ENCODE data around the gene ACLY. TPM values are rescaled to one million over a fixed set of nuclear protein-coding genes. Genes with fewer than 3 reads are reported as not detected.

Gene ACLY
- total and polyA plus RNA-seq, 2 donors (not counting 1 experiment from before 2014, with no cell fraction given), result 40.2 to 91.5 TPM

- H3K4me3 ChIP-seq (ENCODE audit: control extremely low read depth in 1 of 5, extremely low read depth in 1 of 5, insufficient read depth in 1 of 5, low read depth in 2 of 5, low read length in 4 of 5), result no peak overlapping the region
- CTCF ChIA-PET, result interaction anchor here (0.6 kb wide), 1 partner anchor 252 kb away, joined by 3 read pairs; no protein-coding TSS in a partner anchor
- Mint-ChIP-seq H3K27me3 (no peaks in the 10 kb centered on the region), H3K4me3 (peak overlapping the region; percentile 96), H3K27ac (no peak overlapping the region), H3K4me1 (peaks cover 30% of the 10 kb centered on the region), H3K9me3 (ENCODE audit: insufficient read depth) (no peaks in the 10 kb centered on the region)
- H3K27ac ChIP-seq (ENCODE audit: low read length in 2 of 2), result no peak overlapping the region
- H3K4me1 ChIP-seq (ENCODE audit: control insufficient read depth in 2 of 2, insufficient read depth in 2 of 2, low read length in 2 of 2), result peaks cover 10 to 32% of the 10 kb centered on the region in 2 donors
- no peaks in the 10 kb centered on the region for H3K27me3 ChIP-seq (replicated peaks in 1 of 4; ENCODE audit: control extremely low read depth in 1 of 4, control insufficient read depth in 3 of 4, insufficient read depth in 4 of 4, low read length in 3 of 4)
- ATAC-seq (ENCODE audit: low read depth) (no peak), DNase-seq (no peak)
- WGBS (ENCODE audit: insufficient coverage), result 83% methylated on average over 2 of the region's 6 CpGs
- no peak overlapping the region for H2AFZ ChIP-seq (ENCODE audit: insufficient read depth, low read depth, low read length, poor library complexity, severe bottlenecking)
- no peaks in the 10 kb centered on the region for H3K36me3 ChIP-seq (replicated peaks in 1 of 2; ENCODE audit: control extremely low read depth in 1 of 2, control insufficient read depth in 1 of 2, extremely low read depth in 1 of 2, insufficient read depth in 2 of 2, low read length in 1 of 2)
- H3K9ac ChIP-seq (ENCODE audit: low read length), result no peak overlapping the region
- no peaks in the 10 kb centered on the region for H3K9me3 ChIP-seq (ENCODE audit: control extremely low read depth in 1 of 3, control insufficient read depth in 2 of 3, insufficient read depth in 1 of 3, low read length in 2 of 3)
- H3K79me2 ChIP-seq (ENCODE audit: control insufficient read depth, insufficient read depth, low read length), result no peaks in the 10 kb centered on the region
- POLR2A ChIA-PET, result interaction anchor here (0.6 to 2.3 kb wide), 2 partner anchors 10 to 666 kb away, joined by 9 to 16 read pairs; partner anchors contain the start of gene ACLY
- TF ChIP-seq, protein P1, sequence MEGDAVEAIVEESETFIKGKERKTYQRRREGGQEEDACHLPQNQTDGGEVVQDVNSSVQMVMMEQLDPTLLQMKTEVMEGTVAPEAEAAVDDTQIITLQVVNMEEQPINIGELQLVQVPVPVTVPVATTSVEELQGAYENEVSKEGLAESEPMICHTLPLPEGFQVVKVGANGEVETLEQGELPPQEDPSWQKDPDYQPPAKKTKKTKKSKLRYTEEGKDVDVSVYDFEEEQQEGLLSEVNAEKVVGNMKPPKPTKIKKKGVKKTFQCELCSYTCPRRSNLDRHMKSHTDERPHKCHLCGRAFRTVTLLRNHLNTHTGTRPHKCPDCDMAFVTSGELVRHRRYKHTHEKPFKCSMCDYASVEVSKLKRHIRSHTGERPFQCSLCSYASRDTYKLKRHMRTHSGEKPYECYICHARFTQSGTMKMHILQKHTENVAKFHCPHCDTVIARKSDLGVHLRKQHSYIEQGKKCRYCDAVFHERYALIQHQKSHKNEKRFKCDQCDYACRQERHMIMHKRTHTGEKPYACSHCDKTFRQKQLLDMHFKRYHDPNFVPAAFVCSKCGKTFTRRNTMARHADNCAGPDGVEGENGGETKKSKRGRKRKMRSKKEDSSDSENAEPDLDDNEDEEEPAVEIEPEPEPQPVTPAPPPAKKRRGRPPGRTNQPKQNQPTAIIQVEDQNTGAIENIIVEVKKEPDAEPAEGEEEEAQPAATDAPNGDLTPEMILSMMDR (IDR thresholded peaks at IDR 0.05), result no peak
- TF ChIP-seq EZH2 (IDR thresholded peaks at IDR 0.05; ENCODE audit: borderline replicate concordance, insufficient read depth, low read depth, low read length, poor library complexity, severe bottlenecking), result no peak
- H3K4me2 ChIP-seq (replicated peaks; ENCODE audit: low read depth, low read length, poor library complexity, severe bottlenecking), result no peak overlapping the region
- no peaks in the 10 kb centered on the region for H4K20me1 ChIP-seq (ENCODE audit: control insufficient read depth, insufficient read depth, low read length, poor library complexity, severe bottlenecking)
- intact Hi-C loops (cut with micrococcal nuclease), result no loop called here
These were observed 10.0 kb upstream of the ACLY start for GRCh38 chr17:41928693-41929251.

GRCh38 chr17:41925991-41926590 lies 7.3 kb upstream of the ACLY start:
- H3K4me1 ChIP-seq (ENCODE audit: control insufficient read depth in 2 of 2, insufficient read depth in 2 of 2, low read length in 2 of 2), result peaks cover 5 to 22% of the 10 kb centered on the region in 2 donors
- H3K4me2 ChIP-seq (replicated peaks; ENCODE audit: low read depth, low read length, poor library complexity, severe bottlenecking), result no peak overlapping the region
- H3K9me3 ChIP-seq (ENCODE audit: control extremely low read depth in 1 of 3, control insufficient read depth in 2 of 3, insufficient read depth in 1 of 3, low read length in 2 of 3), result no peaks in the 10 kb centered on the region
- CTCF ChIA-PET, result interaction anchor here (0.7 kb wide), 1 partner anchor 395 kb away, joined by 3 read pairs; no protein-coding TSS in a partner anchor
- Mint-ChIP-seq H3K27ac (no peak overlapping the region), H3K4me1 (peaks cover 27% of the 10 kb centered on the region), H3K9me3 (ENCODE audit: insufficient read depth) (no peaks in the 10 kb centered on the region), H3K4me3 (no peak overlapping the region), H3K27me3 (no peaks in the 10 kb centered on the region)
- H2AFZ ChIP-seq (ENCODE audit: insufficient read depth, low read depth, low read length, poor library complexity, severe bottlenecking), result no peak overlapping the region
- H3K27ac ChIP-seq (ENCODE audit: low read length in 2 of 2), result no peak overlapping the region
- ATAC-seq (ENCODE audit: low read depth) (no peak), DNase-seq (no peak)
- no peaks in the 10 kb centered on the region for H3K79me2 ChIP-seq (ENCODE audit: control insufficient read depth, insufficient read depth, low read length)
- no peak overlapping the region for H3K4me3 ChIP-seq (ENCODE audit: control extremely low read depth in 1 of 5, extremely low read depth in 1 of 5, insufficient read depth in 1 of 5, low read depth in 2 of 5, low read length in 4 of 5)
- TF ChIP-seq EZH2 (IDR thresholded peaks at IDR 0.05; ENCODE audit: borderline replicate concordance, insufficient read depth, low read depth, low read length, poor library complexity, severe bottlenecking), result no peak
- 83% methylated on average over 3 of the region's 7 CpGs for WGBS (ENCODE audit: insufficient coverage)
- no peaks in the 10 kb centered on the region for H4K20me1 ChIP-seq (ENCODE audit: control insufficient read depth, insufficient read depth, low read length, poor library complexity, severe bottlenecking)
- no peaks in the 10 kb centered on the region for H3K27me3 ChIP-seq (replicated peaks in 1 of 4; ENCODE audit: control extremely low read depth in 1 of 4, control insufficient read depth in 3 of 4, insufficient read depth in 4 of 4, low read length in 3 of 4)
- no peaks in the 10 kb centered on the region for H3K36me3 ChIP-seq (replicated peaks in 1 of 2; ENCODE audit: control extremely low read depth in 1 of 2, control insufficient read depth in 1 of 2, extremely low read depth in 1 of 2, insufficient read depth in 2 of 2, low read length in 1 of 2)
- POLR2A ChIA-PET, result interaction anchor here (0.7 kb wide), 1 partner anchor 195 kb away, joined by 4 read pairs; no protein-coding TSS in a partner anchor
- no peak overlapping the region for H3K9ac ChIP-seq (ENCODE audit: low read length)
- intact Hi-C loops (cut with micrococcal nuclease), result no loop called here
